Ascending aorta (tissue), 2 donors: ENCODE results near the gene QARS1. TPM values are rescaled to one million over a fixed set of nuclear protein-coding genes. Genes with fewer than 3 reads are reported as not detected.

Experiments
- DNase-seq, 2 donors: peaks; one replicate each; pipeline ENCODE4 v3.0.0-alpha.2; 2019; ENCODE audit warnings: low spot score in 2 of 2
- H3K27ac ChIP-seq, 2 donors: fragments of 200-600 bp; sonication (generic); one replicate each; pipeline ENCODE4 v1.5.1; 2016 to 2017; ENCODE audit warnings: mild to moderate bottlenecking in 1 of 2
- H3K27me3 ChIP-seq: fragments of 200-600 bp; sonication (generic); one replicate; pipeline ENCODE4 v1.5.1; 2017
- H3K36me3 ChIP-seq, 2 donors: fragments of 200-600 bp; sonication (generic); one replicate each; pipeline ENCODE4 v1.5.1; 2016
- H3K4me1 ChIP-seq, 2 donors: fragments of 200-600 bp; sonication (generic); one replicate each; pipeline ENCODE4 v1.5.1; 2016 to 2017; ENCODE audit warnings: mild to moderate bottlenecking in 1 of 2
- H3K4me3 ChIP-seq, 2 donors: fragments of 200-600 bp; sonication (generic); one replicate each; pipeline ENCODE4 v1.5.1; 2016 to 2017; ENCODE audit warnings: mild to moderate bottlenecking in 1 of 2
- H3K9me3 ChIP-seq, 2 donors: fragments of 200-600 bp; sonication (generic); one replicate each; pipeline ENCODE4 v1.5.1; 2016
- intact Hi-C: fragments of 100-400 bp; cut with DNase I; formaldehyde crosslinking; loops from one replicate; pipeline ENCODE4 v1.15.1; 2023
- total RNA-seq: library from RNA; depleted of rRNA; stranded (reverse); fragments of >200 nt; gene quantifications from one replicate; pipeline ENCODE4 v1.1.0, GENCODE V29; 2016
- TF ChIP-seq, protein P1 (sequence below), 3 experiments: fragments of 200-600 bp in 2 of 3; fragments of 450-650 bp in 1 of 3; sonication (generic) in 2 of 3; IDR thresholded peaks; one replicate each; pipeline ENCODE4 v1.5.1; 2016 to 2019; ENCODE audit warnings: antibody characterized with exemption in 3 of 3, mild to moderate bottlenecking in 1 of 3, moderate library complexity in 1 of 3

Gene QARS1
- total RNA-seq, 1 donor from 2014 or later = 588 TPM

DNA sequence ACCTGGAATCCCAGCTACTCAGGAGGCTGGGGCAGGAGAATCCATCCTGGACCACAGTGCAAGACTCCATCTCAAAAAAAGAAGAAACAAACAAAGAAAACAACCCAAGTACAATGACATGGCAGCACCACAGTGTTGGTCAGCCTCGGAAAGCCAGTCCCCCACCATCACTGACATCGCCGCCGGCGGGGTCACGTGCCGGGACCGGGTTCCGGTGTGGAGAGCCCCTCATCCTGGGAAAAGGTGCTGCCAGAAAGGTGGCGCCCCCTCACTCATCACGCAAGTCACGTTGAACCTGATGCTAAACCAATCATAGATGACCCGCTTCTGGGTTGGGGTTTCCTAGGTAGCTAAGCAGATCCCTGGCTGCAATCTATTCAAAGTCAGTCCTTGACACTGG, 28.4 kb downstream of the QARS1 start:
- TF ChIP-seq, protein P1, sequence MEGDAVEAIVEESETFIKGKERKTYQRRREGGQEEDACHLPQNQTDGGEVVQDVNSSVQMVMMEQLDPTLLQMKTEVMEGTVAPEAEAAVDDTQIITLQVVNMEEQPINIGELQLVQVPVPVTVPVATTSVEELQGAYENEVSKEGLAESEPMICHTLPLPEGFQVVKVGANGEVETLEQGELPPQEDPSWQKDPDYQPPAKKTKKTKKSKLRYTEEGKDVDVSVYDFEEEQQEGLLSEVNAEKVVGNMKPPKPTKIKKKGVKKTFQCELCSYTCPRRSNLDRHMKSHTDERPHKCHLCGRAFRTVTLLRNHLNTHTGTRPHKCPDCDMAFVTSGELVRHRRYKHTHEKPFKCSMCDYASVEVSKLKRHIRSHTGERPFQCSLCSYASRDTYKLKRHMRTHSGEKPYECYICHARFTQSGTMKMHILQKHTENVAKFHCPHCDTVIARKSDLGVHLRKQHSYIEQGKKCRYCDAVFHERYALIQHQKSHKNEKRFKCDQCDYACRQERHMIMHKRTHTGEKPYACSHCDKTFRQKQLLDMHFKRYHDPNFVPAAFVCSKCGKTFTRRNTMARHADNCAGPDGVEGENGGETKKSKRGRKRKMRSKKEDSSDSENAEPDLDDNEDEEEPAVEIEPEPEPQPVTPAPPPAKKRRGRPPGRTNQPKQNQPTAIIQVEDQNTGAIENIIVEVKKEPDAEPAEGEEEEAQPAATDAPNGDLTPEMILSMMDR (IDR thresholded peaks at IDR 0.05) = no peak
- no peak overlapping the region for H3K4me3 ChIP-seq
- no peaks in the 10 kb centered on the region for H3K4me1 ChIP-seq
- H3K27ac ChIP-seq = no peak overlapping the region
- H3K9me3 ChIP-seq = no peaks in the 10 kb centered on the region
- intact Hi-C loops = no loop called here
- peaks cover 53 to 66% of the 10 kb centered on the region in 2 donors for H3K36me3 ChIP-seq
- no peaks in the 10 kb centered on the region for H3K27me3 ChIP-seq
- no peak for DNase-seq

DNA sequence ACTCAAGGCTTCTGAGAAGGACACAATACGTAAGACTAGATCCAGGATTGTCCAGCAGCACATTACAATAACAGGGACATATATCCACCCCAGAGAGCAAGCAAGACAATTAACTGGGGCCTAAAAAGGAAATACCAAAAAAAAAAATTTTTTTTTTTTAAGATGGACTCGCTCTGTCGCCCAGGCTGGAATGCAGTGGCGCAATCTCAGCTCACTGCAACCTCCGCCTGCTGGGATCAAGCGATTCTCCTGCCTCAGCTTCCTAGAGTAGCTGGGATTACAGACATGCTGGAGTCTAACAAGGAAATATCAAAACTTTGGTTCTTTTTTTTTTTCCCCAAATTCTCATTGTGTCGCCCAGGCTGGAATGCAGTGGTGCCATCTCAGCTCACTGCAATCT, 46.5 kb downstream of the QARS1 start:
- TF ChIP-seq, protein P1 (IDR thresholded peaks at IDR 0.05) = no peak
- no peak overlapping the region for H3K4me3 ChIP-seq
- intact Hi-C loops = no loop called here
- peaks cover 64 to 67% of the 10 kb centered on the region in 2 donors for H3K36me3 ChIP-seq
- no peak overlapping the region for H3K27ac ChIP-seq
- no peak for DNase-seq
- H3K27me3 ChIP-seq = no peaks in the 10 kb centered on the region
- H3K4me1 ChIP-seq = no peaks in the 10 kb centered on the region
- no peaks in the 10 kb centered on the region for H3K9me3 ChIP-seq

DNA sequence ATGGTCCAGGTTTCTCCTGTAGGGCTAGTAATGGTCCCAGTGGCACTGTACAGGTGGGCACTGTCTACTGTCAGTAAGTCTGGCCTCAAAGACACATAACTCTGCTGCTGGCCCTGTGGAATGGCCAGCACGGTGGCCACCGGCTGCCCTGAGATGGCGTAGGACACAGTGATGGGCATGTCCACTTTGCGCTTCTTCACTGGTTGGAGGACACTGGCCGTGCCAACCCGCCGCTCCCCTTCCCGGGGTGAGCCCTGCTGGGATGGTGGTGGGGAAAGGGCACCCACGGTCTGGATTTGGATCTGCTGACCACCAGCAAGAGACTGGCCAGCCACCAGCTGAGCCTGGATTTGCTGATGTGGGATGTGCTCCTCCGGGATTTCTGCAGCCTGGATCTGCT, 47.3 kb downstream of the QARS1 start:
- H3K36me3 ChIP-seq = peaks cover 65 to 66% of the 10 kb centered on the region in 2 donors
- no peak for DNase-seq
- TF ChIP-seq, protein P1 (IDR thresholded peaks at IDR 0.05) = no peak
- H3K4me3 ChIP-seq = no peak overlapping the region
- intact Hi-C loops = no loop called here
- H3K27ac ChIP-seq = no peak overlapping the region
- no peaks in the 10 kb centered on the region for H3K4me1 ChIP-seq
- no peaks in the 10 kb centered on the region for H3K9me3 ChIP-seq
- no peaks in the 10 kb centered on the region for H3K27me3 ChIP-seq

DNA sequence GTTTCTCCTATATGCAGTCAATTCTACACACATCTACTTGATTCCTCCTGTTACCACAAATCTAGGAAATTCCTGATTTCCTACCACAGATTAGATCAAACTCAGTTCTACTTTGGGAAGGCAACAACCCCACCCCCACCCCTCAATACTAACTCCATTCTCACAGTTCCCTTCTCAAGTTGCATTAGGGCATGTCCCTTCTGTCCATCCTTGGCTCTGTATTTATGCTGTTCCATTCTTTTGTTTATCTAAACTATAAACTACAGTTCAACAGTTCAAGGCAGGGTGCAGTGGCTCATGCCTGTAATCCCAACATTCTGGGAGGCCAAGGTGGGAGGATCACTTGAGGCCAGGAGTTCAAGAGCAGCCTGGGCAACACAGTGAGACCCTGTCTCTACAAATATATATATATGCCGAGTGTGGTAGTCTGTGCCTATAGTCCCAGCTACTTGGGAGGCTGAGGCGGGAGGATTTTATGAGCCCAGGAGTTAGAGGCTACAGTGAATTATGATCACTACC, 50.2 kb downstream of the QARS1 start:
- TF ChIP-seq, protein P1 (IDR thresholded peaks at IDR 0.05) = no peak
- no peak overlapping the region for H3K4me3 ChIP-seq
- no peaks in the 10 kb centered on the region for H3K9me3 ChIP-seq
- H3K4me1 ChIP-seq = no peaks in the 10 kb centered on the region
- intact Hi-C loops = no loop called here
- no peaks in the 10 kb centered on the region for H3K27me3 ChIP-seq
- no peak for DNase-seq
- peaks cover 63 to 69% of the 10 kb centered on the region in 2 donors for H3K36me3 ChIP-seq
- H3K27ac ChIP-seq = no peak overlapping the region

DNA sequence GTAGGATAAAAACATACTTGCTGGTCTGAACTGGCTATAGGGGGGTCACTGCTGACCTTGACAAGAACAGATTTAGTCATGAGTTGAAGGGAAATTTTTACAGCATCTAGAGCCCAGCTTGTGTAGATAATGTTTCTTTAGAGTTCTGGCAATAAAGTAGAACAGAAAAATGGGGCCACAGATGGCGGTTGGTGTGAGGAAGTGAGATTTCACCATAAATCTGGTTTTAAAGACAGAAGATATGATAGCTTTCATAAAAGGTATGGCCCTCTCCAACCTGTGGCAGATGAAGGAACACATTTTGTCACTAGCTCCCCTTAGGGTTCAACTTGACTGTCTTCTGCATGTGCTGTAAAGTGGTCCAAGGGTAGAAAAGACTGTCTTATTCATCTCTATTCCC, 51.0 kb downstream of the QARS1 start:
- Histone ChIP-seq H3K9me3 (no peaks in the 10 kb centered on the region), H3K36me3 (peaks cover 58 to 66% of the 10 kb centered on the region in 2 donors), H3K27me3 (no peaks in the 10 kb centered on the region), H3K27ac (no peak overlapping the region), H3K4me1 (no peaks in the 10 kb centered on the region), H3K4me3 (no peak overlapping the region)
- TF ChIP-seq, protein P1 (IDR thresholded peaks at IDR 0.05) = no peak
- no peak for DNase-seq
- intact Hi-C loops = no loop called here

Other genes with a start within 250 kb of the QARS1 start
- gene SLC25A20, start 205.9 kb downstream of the QARS1 start, total RNA-seq = 14.4 TPM
- 82.3 TPM for gene ARIH2, start 185.9 kb downstream of the QARS1 start, total RNA-seq
- 71.9 TPM for gene P4HTM, start 114.5 kb downstream of the QARS1 start, total RNA-seq
- 115 TPM for gene WDR6, start 97.4 kb downstream of the QARS1 start, total RNA-seq
- gene DALRD3, start 86.2 kb downstream of the QARS1 start, total RNA-seq = 73.1 TPM
- 200 TPM for gene NDUFAF3, start 82.6 kb downstream of the QARS1 start, total RNA-seq
- gene IMPDH2, start 75.4 kb downstream of the QARS1 start, total RNA-seq = 101 TPM
- 129 TPM for gene QRICH1, start 10.7 kb downstream of the QARS1 start, total RNA-seq
- gene USP19, start 16.1 kb upstream of the QARS1 start, total RNA-seq = 37.8 TPM
- gene LAMB2, start 28.3 kb upstream of the QARS1 start, total RNA-seq = 1,772 TPM
- gene CCDC71, start 61.6 kb upstream of the QARS1 start, total RNA-seq = 31.6 TPM
- gene KLHDC8B, start 66.8 kb upstream of the QARS1 start, total RNA-seq = 57.5 TPM
- gene C3orf62, start 172.5 kb upstream of the QARS1 start, total RNA-seq = 0.43 TPM
- gene USP4, start 235.3 kb upstream of the QARS1 start, total RNA-seq = 94.7 TPM